Naive thymus-derived CD8-positive, alpha-beta T cell (primary cell): ENCODE measurements around the gene IFITM10. TPM values are rescaled to one million over a fixed set of nuclear protein-coding genes. Genes with fewer than 3 reads are reported as not detected.
"Not testable (repeated sequence)": the region's sequence is repeated elsewhere in the genome, so short reads cannot be mapped to it uniquely, and the experiment has no call there.

ENCODE experiments used
- ATAC-seq, 2 donors: fragments of 150-1000 bp; cut with Tn5 transposase in 1 of 2; sonication (Bioruptor Pico), chemical (Tn5 transposase) in 1 of 2; 1 replicate in 1 of 2; 2 replicates in 1 of 2; pipeline ENCODE4 v1.10.0; 2021; ENCODE audit warnings: mild to moderate bottlenecking in 2 of 2, moderate library complexity in 2 of 2
- POLR2A ChIA-PET: fragments of 350-600 bp; sonication (Branson Sonifier 250); formaldehyde crosslinking; loops from one replicate; lab custom pipeline; 2021; ENCODE audit warnings: antibody characterized with exemption; lab: Charles Lee
- DNase-seq, 10 donors: peaks; one replicate each; pipeline versions ENCODE4 v3.0.0 to v3.0.0-alpha.2; 2020 to 2022
- H3K27ac Mint-ChIP-seq, 10 donors: one replicate each; pipeline ENCODE4 v1.8.0; 2020 to 2022; ENCODE audit warnings: mild to moderate bottlenecking in 10 of 10, mixed read lengths in 10 of 10, moderate library complexity in 4 of 10, inconsistent platforms in 1 of 10
- H3K27me3 Mint-ChIP-seq, 5 donors: one replicate each; pipeline ENCODE4 v1.8.0; 2021 to 2022; ENCODE audit warnings: mixed read lengths in 5 of 5
- H3K36me3 Mint-ChIP-seq, 3 donors: one replicate each; pipeline ENCODE4 v1.8.0; 2020 to 2022; ENCODE audit warnings: mixed read lengths in 3 of 3, mild to moderate bottlenecking in 2 of 3, inconsistent platforms in 1 of 3
- H3K4me1 Mint-ChIP-seq, 4 donors: one replicate each; pipeline ENCODE4 v1.8.0; 2021 to 2022; ENCODE audit warnings: mixed read lengths in 4 of 4
- H3K4me3 Mint-ChIP-seq, 10 donors: one replicate each; pipeline ENCODE4 v1.8.0; 2020 to 2022; ENCODE audit warnings: mild to moderate bottlenecking in 10 of 10, mixed read lengths in 10 of 10, moderate library complexity in 6 of 10, inconsistent platforms in 1 of 10
- H3K9me3 Mint-ChIP-seq, 9 donors: one replicate each; pipeline ENCODE4 v1.8.0; 2020 to 2022; ENCODE audit warnings: mixed read lengths in 9 of 9, mild to moderate bottlenecking in 3 of 9, inconsistent platforms in 1 of 9, moderate library complexity in 1 of 9
- polyA plus RNA-seq, 3 donors: library from polyadenylated mRNA; unstranded; fragments of 300-500 nt; fragmentation: Illumina TruSeq; gene quantifications; one replicate each; pipeline ENCODE4 v1.2.3, GENCODE V29; 2021
- total RNA-seq, 8 experiments: library from RNA in 2 of 8; stranded (reverse) in 2 of 8; gene quantifications; one replicate each; pipeline ENCODE4 v1.2.3 and lab custom pipeline; 2021 to 2026

IFITM10 gene
- total and polyA plus RNA-seq, 5 experiments from 2014 or later = 0.16 to 4.3 (median 2.0) TPM; not detected in 2

DNA sequence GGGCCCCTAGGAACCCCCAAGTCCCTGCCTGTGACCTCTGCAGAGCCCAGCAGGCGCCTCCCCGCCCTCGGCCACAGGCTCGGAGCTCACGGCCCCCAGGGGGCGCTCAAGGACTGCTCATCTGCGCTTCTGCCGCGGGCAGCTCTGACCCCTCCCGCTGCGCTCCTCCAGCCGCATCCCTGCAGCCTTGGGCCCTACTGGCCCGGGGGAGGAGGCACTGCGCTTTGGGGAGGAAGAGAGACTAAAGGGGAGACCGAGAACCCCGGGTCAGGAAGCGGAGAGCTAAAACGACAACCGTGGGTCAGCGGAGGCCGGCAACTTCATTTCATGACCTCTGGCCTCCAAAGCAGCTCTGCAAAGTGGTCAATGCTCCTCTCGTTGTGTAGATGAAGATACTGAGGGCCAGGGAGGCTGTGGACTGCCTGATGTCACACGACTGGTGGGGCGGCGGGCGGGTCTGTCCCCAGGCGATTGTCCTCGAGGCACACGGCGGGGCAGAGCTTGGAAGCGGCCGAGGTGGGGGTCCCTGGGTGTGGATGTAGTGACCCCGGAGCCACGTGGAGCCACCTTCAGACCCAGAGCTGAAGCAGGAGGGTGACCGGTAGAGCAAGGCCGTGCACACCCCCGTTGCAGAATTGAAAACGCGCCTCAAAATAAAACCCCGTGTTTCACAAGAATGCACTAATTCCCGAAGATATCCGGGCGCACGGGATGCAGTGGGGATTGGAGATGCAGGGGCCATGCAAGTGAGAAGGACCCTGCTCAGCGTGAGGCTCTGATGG, 56.1 kb downstream of the IFITM10 start:
- H3K27ac Mint-ChIP-seq = no peak overlapping the region
- POLR2A ChIA-PET = interaction anchor here (1.0 to 3.0 kb wide), 7 partner anchors 42 to 457 kb away, joined by 3 to 54 read pairs (median 4); partner anchors contain the start of genes PRR33 and SYT8
- peaks cover 2 to 38% (median 16%) of the 10 kb centered on the region in 5 donors for H3K27me3 Mint-ChIP-seq
- H3K4me3 Mint-ChIP-seq = peak overlapping the region in 6 of 10 donors; percentile 15 to 52 (median 42)
- no peaks in the 10 kb centered on the region for H3K36me3 Mint-ChIP-seq
- H3K9me3 Mint-ChIP-seq = peaks cover 0 to 7% (median 0%) of the 10 kb centered on the region in 9 donors
- ATAC-seq (peak; percentile 82 to 93), DNase-seq (peak; percentile 54 to 87 (median 78))
- H3K4me1 Mint-ChIP-seq = peaks cover 5 to 19% (median 14%) of the 10 kb centered on the region in 4 donors

DNA sequence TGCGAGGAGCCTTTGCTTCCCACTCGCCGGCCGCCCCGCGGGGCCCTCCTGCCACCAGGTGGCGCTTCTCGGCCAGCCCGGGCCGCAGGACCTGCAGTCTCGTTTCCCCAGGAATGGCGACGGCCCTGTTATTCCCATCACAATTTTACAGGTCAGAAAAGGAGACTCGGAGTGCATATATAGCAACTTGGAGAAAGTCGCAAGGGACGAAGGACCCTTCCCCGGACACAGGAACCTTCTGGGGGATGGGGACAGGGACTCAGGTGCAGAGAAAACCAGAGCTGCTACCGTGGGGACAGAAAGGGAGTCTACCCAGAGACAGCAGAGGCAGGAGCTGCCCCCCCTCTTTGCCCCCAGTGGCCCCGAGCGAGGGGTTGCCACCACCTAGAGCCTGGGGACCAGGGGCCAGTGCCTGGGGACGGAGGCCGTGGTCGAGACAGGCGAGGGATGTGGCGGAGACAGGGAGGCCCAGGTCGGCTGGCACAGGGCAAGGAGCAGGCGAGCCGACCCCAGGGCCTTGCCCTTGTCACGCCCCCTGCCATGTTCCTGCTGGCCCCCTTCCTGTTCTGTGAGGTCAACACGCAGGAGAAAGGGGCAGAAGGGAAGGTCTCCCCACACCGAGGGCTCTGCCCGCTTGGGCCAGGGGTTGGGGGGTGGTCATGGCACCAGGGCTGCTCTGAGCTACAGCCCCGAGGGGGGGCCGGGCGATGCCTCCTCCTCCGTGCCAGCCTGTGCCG, 56.9 kb downstream of the IFITM10 start:
- ATAC-seq = peak; percentile 59 to 74
- POLR2A ChIA-PET = interaction anchor here (1.0 to 3.0 kb wide), 7 partner anchors 41 to 458 kb away, joined by 3 to 54 read pairs (median 4); partner anchors contain the start of genes PRR33 and SYT8
- Mint-ChIP-seq H3K4me3 (peak overlapping the region in 9 of 10 donors; percentile 66 to 89 (median 73)), H3K27ac (peak overlapping the region in 1 of 10 donors; percentile 92), H3K4me1 (peaks cover 6 to 19% (median 14%) of the 10 kb centered on the region in 4 donors), H3K9me3 (peaks cover 0 to 6% (median 0%) of the 10 kb centered on the region in 9 donors), H3K27me3 (peaks cover 2 to 45% (median 20%) of the 10 kb centered on the region in 5 donors), H3K36me3 (no peaks in the 10 kb centered on the region)
- peak; percentile 46 to 80 (median 71) for DNase-seq

DNA sequence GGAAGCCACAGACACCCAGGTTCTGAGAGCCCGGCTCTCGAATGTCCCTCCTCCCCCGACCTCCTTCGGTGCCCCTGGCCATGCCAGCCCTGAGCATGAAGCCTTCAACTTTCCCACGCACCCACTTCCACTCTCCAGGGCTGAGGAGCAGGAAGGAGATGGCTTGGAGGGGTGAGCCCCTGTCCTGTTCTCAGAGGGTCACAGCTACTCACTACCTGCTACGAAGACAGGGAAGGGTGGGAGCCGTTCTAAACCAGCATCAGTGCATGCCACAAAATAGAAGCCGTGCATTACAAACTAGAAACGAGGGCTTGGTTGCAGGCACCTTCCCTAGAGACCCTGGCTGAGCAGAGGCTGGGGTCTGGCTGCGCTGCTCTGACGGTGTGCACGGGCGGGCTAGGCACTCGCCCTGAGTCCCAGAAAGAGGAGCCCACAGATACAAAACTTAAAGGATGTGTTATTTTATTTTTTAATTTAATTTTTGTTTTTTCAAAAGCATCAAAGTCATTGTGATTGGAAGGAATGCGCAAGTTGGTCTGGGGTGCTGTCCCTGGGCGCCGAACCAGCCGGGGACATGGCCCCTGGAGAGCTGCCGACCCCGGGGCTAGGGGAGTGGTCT, 57.6 kb downstream of the IFITM10 start:
- no peaks in the 10 kb centered on the region for H3K9me3 Mint-ChIP-seq
- H3K27ac Mint-ChIP-seq = peak overlapping the region in 1 of 10 donors; percentile 92
- no peaks in the 10 kb centered on the region for H3K36me3 Mint-ChIP-seq
- POLR2A ChIA-PET = interaction anchor here (1.4 to 3.0 kb wide), 3 partner anchors 140 to 292 kb away, joined by 3 to 54 read pairs (median 3); partner anchors contain the start of gene SYT8
- H3K4me3 Mint-ChIP-seq = peak overlapping the region in 5 of 10 donors; percentile 73 to 89 (median 79)
- ATAC-seq = no peak
- no peak for DNase-seq
- peaks cover 9 to 19% (median 14%) of the 10 kb centered on the region in 4 donors for H3K4me1 Mint-ChIP-seq
- peaks cover 2 to 47% (median 22%) of the 10 kb centered on the region in 5 donors for H3K27me3 Mint-ChIP-seq

DNA sequence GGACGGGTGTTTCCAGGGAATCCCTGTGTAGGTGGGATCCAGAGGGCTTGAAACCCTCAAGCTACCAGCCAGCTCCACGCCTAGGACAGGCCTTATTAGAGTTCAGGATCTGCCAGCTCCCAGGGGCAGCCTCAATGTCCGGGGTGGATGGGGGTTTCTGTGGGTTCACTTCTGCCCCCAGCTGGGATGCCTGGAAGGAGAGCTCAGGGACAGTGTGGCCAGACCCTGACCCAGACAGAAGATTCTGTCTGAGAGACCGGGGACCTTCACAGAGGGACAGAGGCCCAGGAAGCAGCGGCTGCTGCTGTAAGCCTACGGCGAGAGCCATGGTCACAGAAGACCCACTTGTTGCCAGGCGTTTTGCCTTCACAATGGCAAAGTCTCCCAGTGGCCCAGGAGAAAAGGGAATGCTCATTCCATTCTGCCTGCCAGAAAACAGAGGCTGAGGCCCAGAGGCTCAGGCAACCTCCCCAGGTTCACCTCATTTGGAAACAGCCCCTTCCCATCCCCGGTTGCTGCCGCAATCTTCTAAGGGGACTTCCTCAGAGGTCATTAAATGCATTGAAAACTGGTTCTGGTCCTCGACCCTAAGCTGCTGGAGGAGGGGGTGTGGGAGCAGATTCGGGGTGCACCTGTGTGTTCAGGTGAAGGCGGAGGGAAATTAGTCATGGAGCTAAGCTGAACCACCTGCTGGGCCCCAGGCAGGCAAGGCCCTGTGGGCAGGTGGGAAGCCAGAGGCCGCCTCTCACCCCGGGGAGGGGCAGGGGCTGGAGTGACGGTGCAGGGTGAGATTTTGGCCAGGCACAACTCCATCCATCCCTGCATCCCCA, 58.3 kb downstream of the IFITM10 start:
- ATAC-seq = no peak
- Mint-ChIP-seq H3K27ac (no peak overlapping the region), H3K9me3 (no peaks in the 10 kb centered on the region), H3K36me3 (no peaks in the 10 kb centered on the region), H3K4me1 (peaks cover 8 to 19% (median 12%) of the 10 kb centered on the region in 4 donors), H3K27me3 (peaks cover 2 to 47% (median 22%) of the 10 kb centered on the region in 5 donors), H3K4me3 (no peak overlapping the region)
- POLR2A ChIA-PET = interaction anchor here (1.4 kb wide), 1 partner anchor 141 kb away, joined by 3 read pairs; no protein-coding TSS in a partner anchor
- no peak for DNase-seq

DNA sequence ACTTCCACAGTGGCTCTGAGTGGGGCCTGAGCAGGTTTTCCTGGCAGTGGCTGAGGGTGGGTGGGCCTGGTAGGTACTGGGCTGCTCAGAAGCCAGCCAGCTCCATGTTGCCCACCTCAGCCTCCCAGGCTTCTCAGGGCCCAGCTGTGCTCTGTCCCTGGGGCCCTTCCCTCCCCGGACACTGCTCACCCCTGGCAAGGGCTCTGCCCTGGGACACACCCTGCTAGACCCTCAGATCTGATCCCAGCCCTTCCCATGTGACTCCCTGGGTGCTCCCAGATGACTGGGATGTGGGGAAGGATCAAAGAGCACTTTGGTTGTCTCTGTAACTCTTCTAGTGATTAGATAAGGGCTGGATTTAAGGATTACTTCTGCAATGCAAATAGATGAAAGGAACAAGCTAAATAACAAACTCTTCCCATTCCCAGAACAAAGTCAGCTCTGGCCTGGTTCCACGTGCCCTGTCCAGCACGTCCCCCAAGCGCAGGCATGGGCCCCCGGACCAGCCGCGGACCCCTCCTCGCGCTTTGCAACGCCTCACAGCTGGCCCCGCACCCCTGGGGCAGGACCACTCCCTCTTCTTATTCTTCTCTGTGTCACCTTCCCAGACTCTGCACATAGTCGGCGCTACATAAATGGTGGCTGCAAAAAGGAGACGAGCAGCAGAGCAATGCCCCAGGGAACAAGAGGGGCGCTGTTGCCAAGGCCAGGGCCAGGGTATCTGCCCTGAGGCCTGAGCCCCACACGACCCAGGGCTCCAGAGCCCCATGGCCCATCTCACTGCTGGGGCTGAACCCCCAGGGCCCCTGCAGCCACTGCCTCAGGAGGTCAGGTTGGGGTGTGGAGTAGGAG, 59.1 kb downstream of the IFITM10 start:
- no peak overlapping the region for H3K27ac Mint-ChIP-seq
- POLR2A ChIA-PET = interaction anchor here (0.7 to 1.4 kb wide), 2 partner anchors 38 to 142 kb away, joined by 3 read pairs; no protein-coding TSS in a partner anchor
- H3K27me3 Mint-ChIP-seq = peaks cover 2 to 47% (median 22%) of the 10 kb centered on the region in 5 donors
- DNase-seq (no peak), ATAC-seq (no peak)
- H3K36me3 Mint-ChIP-seq = no peaks in the 10 kb centered on the region
- no peaks in the 10 kb centered on the region for H3K9me3 Mint-ChIP-seq
- H3K4me1 Mint-ChIP-seq = peaks cover 5 to 15% (median 9%) of the 10 kb centered on the region in 4 donors
- H3K4me3 Mint-ChIP-seq = no peak overlapping the region

DNA sequence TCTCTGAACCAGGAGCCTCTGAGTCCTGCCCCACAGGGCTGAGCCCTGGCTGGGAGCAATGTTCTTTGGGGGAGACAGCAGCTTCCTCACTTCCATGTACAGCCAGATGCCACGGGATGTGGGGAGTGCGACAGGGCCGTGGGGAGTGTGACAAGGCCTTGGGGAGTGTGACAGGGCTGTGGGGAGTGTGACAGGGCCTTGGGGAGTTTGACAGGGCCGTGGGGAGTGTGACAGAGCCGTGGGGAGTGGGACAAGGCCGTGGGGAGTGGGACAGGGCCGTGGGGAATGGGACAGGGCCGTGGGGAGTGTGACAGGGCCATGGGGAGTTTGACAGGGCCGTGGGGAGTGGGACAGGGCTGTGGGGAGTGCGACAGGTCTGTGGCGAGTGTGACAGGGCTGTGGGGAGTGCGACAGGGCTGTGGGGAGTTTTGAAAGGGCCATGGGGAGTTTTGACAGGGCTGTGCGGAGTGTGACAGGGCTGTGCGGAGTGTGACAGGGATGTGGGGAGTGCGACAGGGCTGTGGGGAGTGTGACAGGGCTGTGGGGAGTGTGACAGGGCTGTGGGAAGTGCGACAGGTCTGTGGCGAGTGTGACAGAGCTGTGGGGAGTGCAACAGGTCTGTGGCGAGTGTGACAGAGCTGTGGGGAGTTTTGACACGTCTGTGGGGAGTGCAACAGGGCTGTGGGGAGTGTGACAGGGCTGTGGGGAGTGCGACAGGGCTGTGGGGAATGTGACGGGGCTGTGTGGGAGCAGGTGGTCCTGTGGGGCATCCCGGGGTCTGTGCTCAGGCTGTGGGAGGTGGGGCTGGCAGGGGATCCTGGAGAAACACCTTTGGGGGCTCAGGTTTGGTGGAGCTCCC, 60.0 kb downstream of the IFITM10 start:
- POLR2A ChIA-PET = interaction anchor here (0.7 kb wide), 1 partner anchor 37 kb away, joined by 3 read pairs; no protein-coding TSS in a partner anchor
- H3K4me3 Mint-ChIP-seq = peak overlapping the region in 1 of 10 donors; percentile 44
- DNase-seq (no peak), ATAC-seq (no peak)
- peaks cover 2 to 47% (median 22%) of the 10 kb centered on the region in 5 donors for H3K27me3 Mint-ChIP-seq
- H3K27ac Mint-ChIP-seq = peak overlapping the region in 1 of 10 donors; percentile 70
- H3K36me3 Mint-ChIP-seq = no peaks in the 10 kb centered on the region
- H3K4me1 Mint-ChIP-seq = peaks cover 5 to 13% (median 9%) of the 10 kb centered on the region in 4 donors
- no peaks in the 10 kb centered on the region for H3K9me3 Mint-ChIP-seq

DNA sequence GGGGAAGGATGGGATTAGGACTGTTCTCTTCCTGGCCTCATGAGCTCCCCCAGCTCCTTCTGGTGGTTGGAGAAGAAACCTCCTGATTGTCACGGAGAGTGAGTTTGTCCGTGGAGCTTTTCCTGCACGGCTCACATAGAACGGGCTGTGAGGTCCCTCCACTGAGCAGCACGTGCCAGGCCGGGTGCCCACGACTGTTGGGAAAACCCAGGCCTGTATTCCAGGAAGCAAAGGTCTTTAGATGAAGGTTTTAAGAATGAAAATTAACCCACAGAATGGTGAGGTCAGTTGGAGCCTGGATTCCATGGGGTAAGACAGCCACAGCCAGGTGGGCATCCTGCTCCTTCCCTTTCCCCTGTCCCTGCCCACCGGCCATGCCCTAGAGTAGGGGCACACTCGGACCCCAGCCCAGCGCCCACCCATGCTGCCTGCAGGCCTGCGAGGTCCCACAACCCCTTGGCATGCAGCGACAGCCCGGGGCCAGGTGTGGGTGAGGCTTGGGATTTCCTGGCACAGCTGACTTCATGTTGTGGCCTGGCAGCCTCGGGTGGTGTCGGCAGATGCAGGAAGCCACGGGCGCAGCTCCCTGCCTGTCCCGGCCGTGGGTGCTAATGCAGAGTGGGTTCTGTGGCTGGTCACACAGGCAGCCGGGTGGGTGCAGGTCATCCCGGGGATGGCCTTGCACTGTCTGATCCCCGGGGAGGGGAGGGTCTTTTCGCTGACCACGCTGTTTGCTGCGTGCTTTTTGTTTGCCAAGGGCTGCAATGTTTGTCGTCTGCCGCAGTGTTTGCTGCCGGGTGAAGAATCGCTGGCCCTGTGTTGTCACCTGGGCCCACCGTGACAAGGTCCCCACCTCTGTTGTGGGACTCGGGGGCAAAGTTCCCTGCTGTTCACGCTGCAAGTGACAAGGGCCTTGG, 60.9 kb downstream of the IFITM10 start:
- H3K4me3 Mint-ChIP-seq, H3K36me3 Mint-ChIP-seq, H3K9me3 Mint-ChIP-seq, H3K27ac Mint-ChIP-seq, DNase-seq, ATAC-seq, POLR2A ChIA-PET: not testable (repeated sequence)
- Mint-ChIP-seq H3K4me1 (peaks cover 5 to 13% (median 9%) of the 10 kb centered on the region in 4 donors), H3K27me3 (peaks cover 2 to 47% (median 25%) of the 10 kb centered on the region in 5 donors)

DNA sequence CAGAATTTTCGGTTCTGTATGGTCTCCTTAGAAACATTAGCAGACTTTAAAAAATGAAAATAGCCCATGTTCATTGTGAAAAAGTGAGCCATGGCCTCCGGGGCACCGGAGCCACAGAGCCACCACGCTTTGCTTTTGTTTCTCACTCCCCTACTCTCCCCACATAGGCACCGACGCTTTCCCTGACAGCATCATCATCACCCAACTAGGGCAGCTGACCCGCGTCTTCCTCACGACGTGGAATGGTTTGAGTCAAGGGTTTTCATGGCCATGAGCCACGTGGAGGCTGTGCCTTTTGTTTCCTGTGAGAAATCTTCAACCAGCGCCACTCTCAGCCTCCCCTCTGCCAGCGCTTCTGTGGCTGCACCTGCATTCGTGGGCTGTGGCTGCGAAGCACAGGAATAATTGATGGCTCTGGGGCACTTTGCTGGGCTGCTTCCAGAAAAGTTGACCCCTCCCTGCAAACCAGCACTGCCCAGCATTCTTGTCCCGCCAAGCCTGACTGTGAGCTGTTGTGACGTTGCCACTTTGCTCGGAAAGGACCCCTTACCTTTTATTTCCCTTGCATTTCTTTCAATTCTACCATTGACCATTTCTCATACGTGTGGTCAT, 62.0 kb downstream of the IFITM10 start:
- Mint-ChIP-seq H3K27ac (peak overlapping the region in 1 of 10 donors; percentile 18), H3K27me3 (peaks cover 2 to 47% (median 25%) of the 10 kb centered on the region in 5 donors)
- DNase-seq, H3K36me3 Mint-ChIP-seq, H3K4me1 Mint-ChIP-seq, H3K4me3 Mint-ChIP-seq, ATAC-seq, H3K9me3 Mint-ChIP-seq, POLR2A ChIA-PET: not testable (repeated sequence)

DNA sequence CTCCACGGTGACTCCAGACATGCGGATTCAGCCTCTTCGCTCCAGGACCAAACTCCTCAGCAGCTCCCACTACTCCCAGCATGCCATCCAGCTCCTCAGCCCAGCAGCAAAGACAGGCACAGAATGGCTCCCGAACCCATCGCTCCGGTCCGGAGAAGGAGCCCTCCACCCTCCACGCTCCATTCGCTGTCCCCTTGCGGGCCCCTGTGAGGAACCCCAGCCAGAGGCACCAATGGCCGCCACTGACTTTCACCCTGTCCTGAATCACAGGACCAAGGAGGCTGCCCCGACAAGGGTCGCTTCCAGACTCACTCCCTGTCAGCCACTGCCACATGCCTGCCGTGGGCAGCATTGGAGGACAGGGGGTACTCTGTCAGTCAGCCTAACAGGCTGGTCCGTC, 64.2 kb downstream of the IFITM10 start:
- H3K4me3 Mint-ChIP-seq, H3K36me3 Mint-ChIP-seq, ATAC-seq, H3K4me1 Mint-ChIP-seq, H3K9me3 Mint-ChIP-seq, POLR2A ChIA-PET, DNase-seq, H3K27ac Mint-ChIP-seq: not testable (repeated sequence)
- H3K27me3 Mint-ChIP-seq = peaks cover 2 to 29% (median 25%) of the 10 kb centered on the region in 5 donors
